ENCODE measurements around the gene LINC01488. TPM values are rescaled to one million over a fixed set of nuclear protein-coding genes. Genes with fewer than 3 reads are reported as not detected.

Gene LINC01488
- total RNA-seq, 4 donors from 2014 or later = not detected

DNA sequence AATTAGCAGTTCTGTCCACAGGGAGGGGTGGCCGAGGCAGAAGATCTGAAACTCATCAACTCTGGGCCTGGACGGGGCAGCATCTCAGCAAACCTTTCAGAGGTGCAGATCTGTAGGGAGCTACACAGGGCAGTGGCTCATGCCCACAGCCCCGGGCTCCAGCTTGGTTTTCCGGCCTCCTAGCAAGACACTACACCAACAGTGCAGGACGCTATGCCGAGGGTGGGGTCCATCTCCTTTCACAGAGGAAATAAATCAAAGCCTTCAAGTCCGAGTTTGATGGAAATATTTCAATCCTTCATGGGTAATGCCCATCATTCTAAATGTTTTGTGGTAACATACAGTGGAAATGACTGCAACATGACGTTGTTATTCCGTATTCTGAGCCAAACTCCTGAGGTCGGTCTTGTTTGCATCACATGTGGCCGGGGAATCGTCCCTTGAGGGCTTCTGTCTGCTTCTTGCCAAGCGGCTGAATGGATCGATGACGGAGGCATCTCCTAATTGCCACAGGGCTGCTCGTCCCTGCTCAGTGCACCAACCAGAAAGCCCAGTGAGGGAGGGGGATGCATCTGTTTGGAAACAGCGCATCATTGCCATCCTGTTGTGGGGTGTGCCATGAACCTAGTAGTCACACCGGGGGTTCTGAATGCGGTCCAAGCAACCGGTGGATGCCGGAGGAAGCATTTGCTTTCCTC lies 30.0 kb downstream of the LINC01488 start:
- Histone ChIP-seq H3K4me3 (no peak overlapping the region), H3K27ac (no peak overlapping the region), H3K36me3 (no peaks in the 10 kb centered on the region), H3K27me3 (no peaks in the 10 kb centered on the region), H3K4me1 (no peaks in the 10 kb centered on the region), H3K9me3 (no peaks in the 10 kb centered on the region)
- in situ Hi-C loops (cut with MboI; ENCODE audit: low pct_ligation_motif_present in 1 of 4, low pct_unique_long_range_greater_than_20kb in 1 of 4, low sequenced_read_pairs in 3 of 4) (no loop called here), intact Hi-C loops (cut with DNase I; ENCODE audit: low total_unique reads) (no loop called here)
- 88% methylated on average over 21 of the region's 21 CpGs; no CpG with 5 or more reads in 1 of the 2 donors for WGBS, 2 donors (ENCODE audit: low coverage in 1 of 2)
- DNase-seq = no peak
- TF ChIP-seq EP300 (IDR thresholded peaks at IDR 0.05; ENCODE audit: low read depth) = no peak
- TF ChIP-seq POLR2AphosphoS5 (IDR thresholded peaks at IDR 0.05) = no peak
- TF ChIP-seq, protein P1, sequence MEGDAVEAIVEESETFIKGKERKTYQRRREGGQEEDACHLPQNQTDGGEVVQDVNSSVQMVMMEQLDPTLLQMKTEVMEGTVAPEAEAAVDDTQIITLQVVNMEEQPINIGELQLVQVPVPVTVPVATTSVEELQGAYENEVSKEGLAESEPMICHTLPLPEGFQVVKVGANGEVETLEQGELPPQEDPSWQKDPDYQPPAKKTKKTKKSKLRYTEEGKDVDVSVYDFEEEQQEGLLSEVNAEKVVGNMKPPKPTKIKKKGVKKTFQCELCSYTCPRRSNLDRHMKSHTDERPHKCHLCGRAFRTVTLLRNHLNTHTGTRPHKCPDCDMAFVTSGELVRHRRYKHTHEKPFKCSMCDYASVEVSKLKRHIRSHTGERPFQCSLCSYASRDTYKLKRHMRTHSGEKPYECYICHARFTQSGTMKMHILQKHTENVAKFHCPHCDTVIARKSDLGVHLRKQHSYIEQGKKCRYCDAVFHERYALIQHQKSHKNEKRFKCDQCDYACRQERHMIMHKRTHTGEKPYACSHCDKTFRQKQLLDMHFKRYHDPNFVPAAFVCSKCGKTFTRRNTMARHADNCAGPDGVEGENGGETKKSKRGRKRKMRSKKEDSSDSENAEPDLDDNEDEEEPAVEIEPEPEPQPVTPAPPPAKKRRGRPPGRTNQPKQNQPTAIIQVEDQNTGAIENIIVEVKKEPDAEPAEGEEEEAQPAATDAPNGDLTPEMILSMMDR (IDR thresholded peaks at IDR 0.05) = no peak
- no peak for TF ChIP-seq POLR2A (IDR thresholded peaks at IDR 0.05)

DNA sequence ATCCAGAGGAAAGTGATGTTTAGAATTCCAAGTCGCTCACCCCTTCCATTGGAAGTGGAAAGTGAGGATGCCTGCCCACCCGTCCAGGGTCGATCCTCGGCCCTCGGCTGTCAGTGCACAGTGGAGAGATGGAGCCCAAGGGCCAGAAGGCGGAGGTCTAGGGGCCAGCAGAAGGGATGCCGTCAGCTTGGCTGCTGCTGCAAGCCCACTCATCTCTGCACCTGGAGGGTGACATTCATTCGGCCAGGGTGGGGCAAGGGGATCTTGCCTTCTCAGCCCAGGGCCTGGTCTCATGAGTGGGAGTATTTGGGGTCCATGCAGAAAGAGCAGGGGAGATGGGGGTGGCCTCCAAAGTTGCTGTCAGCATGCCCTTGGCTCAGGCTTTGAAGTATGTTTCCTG lies 30.7 kb downstream of the LINC01488 start:
- Histone ChIP-seq H3K36me3 (no peaks in the 10 kb centered on the region), H3K27me3 (no peaks in the 10 kb centered on the region), H3K9me3 (no peaks in the 10 kb centered on the region), H3K4me3 (no peak overlapping the region), H3K4me1 (no peaks in the 10 kb centered on the region), H3K27ac (no peak overlapping the region)
- intact Hi-C loops (cut with DNase I; ENCODE audit: low total_unique reads) = no loop called here
- no peak for TF ChIP-seq EP300 (IDR thresholded peaks at IDR 0.05; ENCODE audit: low read depth)
- TF ChIP-seq POLR2AphosphoS5 (IDR thresholded peaks at IDR 0.05) = no peak
- TF ChIP-seq POLR2A (IDR thresholded peaks at IDR 0.05) = no peak
- TF ChIP-seq, protein P1 (IDR thresholded peaks at IDR 0.05) = no peak
- no peak for DNase-seq
- in situ Hi-C loops (cut with MboI; ENCODE audit: low pct_ligation_motif_present in 1 of 4, low pct_unique_long_range_greater_than_20kb in 1 of 4, low sequenced_read_pairs in 3 of 4) = no loop called here
- 89% methylated on average over 8 of the region's 8 CpGs; no CpG with 5 or more reads in 1 of the 2 donors for whole genome bisulfite sequencing, 2 donors (ENCODE audit: low coverage in 1 of 2)

DNA sequence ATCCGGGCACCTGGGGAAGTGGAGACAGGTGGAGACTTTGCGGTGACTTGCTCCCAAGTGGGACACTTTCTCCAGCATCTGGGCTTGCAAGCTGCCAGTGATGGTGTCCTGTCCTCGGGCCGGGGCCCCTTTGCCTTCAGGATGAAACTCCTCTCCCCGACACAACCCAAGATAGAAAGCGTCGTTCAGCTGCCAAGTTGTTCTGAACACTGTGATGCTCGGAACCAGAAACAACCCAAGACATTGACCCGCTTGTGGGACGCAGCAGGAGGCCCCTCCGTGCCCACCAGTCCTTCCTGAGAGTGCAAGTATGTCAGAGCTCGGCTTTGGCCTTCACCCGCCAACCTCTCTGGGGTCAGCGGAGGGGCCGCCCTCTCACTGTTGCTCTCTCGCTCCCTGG lies 31.3 kb downstream of the LINC01488 start:
- H3K4me3 ChIP-seq = no peak overlapping the region
- no peaks in the 10 kb centered on the region for H3K36me3 ChIP-seq
- H3K27ac ChIP-seq = no peak overlapping the region
- TF ChIP-seq POLR2AphosphoS5 (IDR thresholded peaks at IDR 0.05) = no peak
- TF ChIP-seq, protein P1 (IDR thresholded peaks at IDR 0.05) = no peak
- no peak for TF ChIP-seq EP300 (IDR thresholded peaks at IDR 0.05; ENCODE audit: low read depth)
- TF ChIP-seq POLR2A (IDR thresholded peaks at IDR 0.05) = no peak
- no peaks in the 10 kb centered on the region for H3K27me3 ChIP-seq
- H3K4me1 ChIP-seq = no peaks in the 10 kb centered on the region
- in situ Hi-C loops (cut with MboI; ENCODE audit: low pct_ligation_motif_present in 1 of 4, low pct_unique_long_range_greater_than_20kb in 1 of 4, low sequenced_read_pairs in 3 of 4) = no loop called here
- no peaks in the 10 kb centered on the region for H3K9me3 ChIP-seq
- no peak for DNase-seq
- intact Hi-C loops (cut with DNase I; ENCODE audit: low total_unique reads) = no loop called here
- WGBS, 2 donors (ENCODE audit: low coverage in 1 of 2) = 82% methylated on average over 13 of the region's 16 CpGs; no CpG with 5 or more reads in 1 of the 2 donors

DNA sequence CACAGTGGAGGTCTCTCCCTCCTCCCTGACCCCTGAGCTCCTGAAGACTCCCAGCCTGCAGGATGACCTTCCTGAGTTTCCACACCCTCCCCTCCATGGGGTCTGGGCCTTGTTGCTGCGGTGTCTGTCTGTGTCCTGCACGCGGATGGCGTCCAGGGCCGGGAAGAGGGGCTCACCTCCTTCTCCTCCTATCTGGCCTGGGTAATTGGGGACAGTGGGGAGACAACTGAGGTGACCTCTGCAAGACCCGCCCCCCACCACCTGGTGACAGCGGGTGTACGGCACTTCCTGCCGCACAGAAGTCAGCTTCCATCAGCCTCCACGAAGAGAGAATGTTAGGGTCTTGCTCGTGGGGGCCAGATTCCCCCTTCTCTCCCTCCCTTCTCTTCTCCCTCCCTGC lies 31.7 kb downstream of the LINC01488 start:
- intact Hi-C loops (cut with DNase I; ENCODE audit: low total_unique reads) = no loop called here

More for the DNA sequence above, 31.7 kb downstream of the LINC01488 start:
- H3K4me3 ChIP-seq = no peak overlapping the region
- in situ Hi-C loops (cut with MboI; ENCODE audit: low pct_ligation_motif_present in 1 of 4, low pct_unique_long_range_greater_than_20kb in 1 of 4, low sequenced_read_pairs in 3 of 4) = no loop called here
- no peak for DNase-seq
- H3K27me3 ChIP-seq = no peaks in the 10 kb centered on the region
- H3K9me3 ChIP-seq = no peaks in the 10 kb centered on the region
- no peak overlapping the region for H3K27ac ChIP-seq
- no peaks in the 10 kb centered on the region for H3K4me1 ChIP-seq
- TF ChIP-seq EP300 (IDR thresholded peaks at IDR 0.05; ENCODE audit: low read depth) = no peak
- TF ChIP-seq, protein P1 (IDR thresholded peaks at IDR 0.05) = no peak
- no peaks in the 10 kb centered on the region for H3K36me3 ChIP-seq
- WGBS, 2 donors (ENCODE audit: low coverage in 1 of 2) = 91 to 100% methylated on average over 1 to 11 of the region's 11 CpGs

Measured in transverse colon (tissue), 4 donors.